Ectodermal cell (in vitro differentiated cells): ENCODE measurements around the gene BMP5.

Experiments
- H3K27ac ChIP-seq: 2 replicates; pipeline ENCODE4 v1.7.0; 2013; ENCODE audit warnings: mild to moderate bottlenecking, low read depth, low read length; ENCODE audit not compliant: insufficient read depth, poor library complexity, severe bottlenecking
- H3K27me3 ChIP-seq: 2 replicates; pipeline ENCODE4 v1.7.0; 2013; ENCODE audit warnings: mild to moderate bottlenecking, low read length; ENCODE audit not compliant: insufficient read depth, control insufficient read depth, poor library complexity, severe bottlenecking
- H3K36me3 ChIP-seq: one replicate; pipeline ENCODE4 v1.7.0; 2013; ENCODE audit warnings: low read length; ENCODE audit not compliant: control insufficient read depth, insufficient read depth
- H3K4me1 ChIP-seq: one replicate; pipeline ENCODE4 v1.7.0; 2013; ENCODE audit warnings: low read length; ENCODE audit not compliant: control insufficient read depth, insufficient read depth
- H3K4me3 ChIP-seq: 2 replicates; pipeline ENCODE4 v1.7.0; 2013; ENCODE audit warnings: low read depth, low read length, control low read depth; ENCODE audit not compliant: insufficient read depth
- H3K9me3 ChIP-seq: 2 replicates; pipeline ENCODE4 v1.7.0; 2013; ENCODE audit warnings: mild to moderate bottlenecking, low read length, moderate library complexity; ENCODE audit not compliant: control insufficient read depth
- WGBS, 2 experiments: methylation state at CpG; one replicate each; pipeline ENCODE4 v1.1.7; 2013; ENCODE audit warnings: missing lambda C conversion rate in 2 of 2; 5-methylcytosine and 5-hydroxymethylcytosine counted together

The BMP5 gene

GRCh38 chr6:55874316-55874715 lies 1.1 kb downstream of the BMP5 start:
- H3K36me3 ChIP-seq: no peaks in the 10 kb centered on the region
- no peak overlapping the region for H3K27ac ChIP-seq
- H3K27me3 ChIP-seq: no peaks in the 10 kb centered on the region
- H3K4me1 ChIP-seq: peaks cover 4% of the 10 kb centered on the region
- H3K4me3 ChIP-seq: peak overlapping the region; percentile 42
- no peaks in the 10 kb centered on the region for H3K9me3 ChIP-seq
- 76 to 85% methylated on average over 6 of the region's 6 CpGs for WGBS, 2 experiments

DNA sequence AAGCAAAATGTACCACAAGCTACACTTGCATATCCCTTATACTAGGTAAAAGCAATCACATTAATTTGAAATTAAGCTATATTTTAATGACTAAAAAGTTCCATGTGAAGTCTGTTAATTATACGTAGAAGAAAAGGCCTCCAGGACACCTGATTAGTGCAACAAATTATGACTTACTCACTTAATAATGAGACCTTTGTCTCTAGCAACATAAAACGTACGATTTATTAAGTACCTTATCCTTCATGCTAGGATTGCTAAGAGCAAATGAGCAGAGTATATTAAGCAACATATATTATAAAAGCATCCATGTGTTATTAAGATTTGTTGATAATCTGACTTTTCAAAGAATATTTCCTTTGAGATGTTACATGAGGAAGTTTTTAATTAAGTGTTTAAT lies 2.5 kb downstream of the BMP5 start:
- peak overlapping the region; percentile 42 for H3K4me3 ChIP-seq
- H3K27ac ChIP-seq: no peak overlapping the region
- H3K36me3 ChIP-seq: no peaks in the 10 kb centered on the region
- 80 to 85% methylated on average over 1 to 3 of the region's 3 CpGs for WGBS, 2 experiments
- H3K9me3 ChIP-seq: no peaks in the 10 kb centered on the region
- no peaks in the 10 kb centered on the region for H3K27me3 ChIP-seq
- peaks cover 4% of the 10 kb centered on the region for H3K4me1 ChIP-seq

DNA sequence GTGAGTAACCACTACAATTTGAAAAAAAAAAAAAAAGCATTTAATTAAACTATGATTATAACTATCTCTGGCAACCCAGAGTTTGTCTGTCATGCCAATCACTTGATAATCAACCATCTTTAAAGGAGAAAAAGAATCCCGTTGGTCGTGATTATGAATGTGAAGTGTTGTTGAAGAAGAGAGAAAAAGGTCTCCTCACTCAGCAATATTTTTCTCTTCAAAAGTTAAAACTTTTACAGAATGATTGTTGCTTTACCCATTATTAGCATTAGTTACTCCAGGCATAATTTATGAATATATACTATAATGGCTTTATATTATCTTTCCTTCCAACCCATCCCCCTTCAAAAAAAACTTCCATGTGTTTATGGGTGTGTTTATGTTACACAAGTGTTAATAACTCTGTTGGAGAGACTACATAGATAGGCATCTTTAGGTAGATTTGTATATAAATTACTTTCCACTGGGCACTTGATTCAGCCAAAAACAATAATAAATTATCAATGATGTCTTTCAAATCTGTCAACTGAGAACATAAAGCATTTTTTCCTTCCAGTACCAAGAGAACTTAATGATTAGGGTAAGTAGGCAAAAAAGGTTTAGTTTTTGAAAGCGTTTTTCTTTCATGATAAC lies 5.1 kb downstream of the BMP5 start:
- Histone ChIP-seq H3K9me3 (no peaks in the 10 kb centered on the region), H3K27ac (no peak overlapping the region), H3K36me3 (no peaks in the 10 kb centered on the region), H3K27me3 (no peaks in the 10 kb centered on the region), H3K4me1 (no peaks in the 10 kb centered on the region), H3K4me3 (peak overlapping the region; percentile 14)
- no CpG with 5 or more reads among the region's 3 CpGs for WGBS, 2 experiments

DNA sequence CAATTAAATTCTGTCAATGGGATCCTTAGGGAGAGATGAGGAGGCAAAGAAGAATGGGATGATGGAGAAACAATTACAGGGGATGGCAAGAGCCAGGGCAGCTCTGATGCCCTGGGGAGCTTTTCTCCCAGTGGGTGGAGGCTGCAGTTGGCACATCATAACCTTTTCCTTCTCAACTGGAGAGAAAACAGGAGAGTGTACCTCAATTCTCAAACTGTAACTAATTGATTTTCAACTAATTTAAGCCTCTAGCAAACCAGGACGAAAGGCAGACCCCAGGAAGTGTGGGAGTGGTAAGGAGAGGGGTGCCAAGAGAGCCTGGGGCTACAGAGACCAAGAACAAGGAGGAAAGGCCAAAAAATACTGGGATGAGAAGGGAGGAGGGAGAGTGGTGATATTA lies 5.7 kb downstream of the BMP5 start:
- 40 to 42% methylated on average over 1 of the region's 1 CpG for WGBS, 2 experiments
- no peak overlapping the region for H3K4me3 ChIP-seq

DNA sequence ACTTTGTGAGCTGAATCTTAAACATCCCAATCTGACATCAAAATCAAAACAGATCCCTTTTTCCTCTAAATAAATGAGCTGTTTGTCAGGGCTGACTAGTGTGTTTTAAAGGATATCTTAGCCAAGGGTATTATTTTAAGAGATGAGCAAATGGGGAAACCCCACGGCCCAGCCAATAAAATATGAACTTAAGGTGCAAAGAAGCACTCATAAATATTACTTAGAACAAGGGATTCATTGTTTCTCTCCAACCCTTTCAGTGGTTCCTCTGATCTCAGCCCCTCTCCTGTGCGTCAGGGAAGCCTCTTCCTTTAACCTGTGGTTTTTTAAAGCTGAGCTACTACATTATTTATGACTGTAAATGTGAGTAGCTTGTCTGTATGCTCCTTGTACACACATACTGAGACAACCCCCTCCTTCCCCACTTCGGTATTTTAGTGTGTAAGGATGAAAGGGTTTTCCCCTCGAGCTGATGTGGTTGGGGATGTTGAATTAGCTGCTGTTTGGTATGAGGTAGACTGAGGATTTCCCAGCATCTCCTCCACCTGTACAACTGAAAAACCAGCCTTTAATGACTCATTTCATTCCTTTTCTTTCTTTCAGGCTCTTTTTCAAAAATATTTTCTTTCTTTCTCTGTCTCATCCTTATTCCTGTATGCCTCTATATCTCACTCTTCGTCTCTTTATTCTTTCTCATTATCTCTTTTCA lies 6.5 kb downstream of the BMP5 start:
- no peak overlapping the region for H3K4me3 ChIP-seq
- no peak overlapping the region for H3K27ac ChIP-seq
- H3K36me3 ChIP-seq: no peaks in the 10 kb centered on the region
- H3K9me3 ChIP-seq: no peaks in the 10 kb centered on the region
- H3K4me1 ChIP-seq: no peaks in the 10 kb centered on the region
- 72 to 100% methylated on average over 1 to 3 of the region's 5 CpGs for WGBS, 2 experiments
- no peaks in the 10 kb centered on the region for H3K27me3 ChIP-seq

More for the DNA sequence above, 5.7 kb downstream of the BMP5 start:
- Histone ChIP-seq H3K36me3 (no peaks in the 10 kb centered on the region), H3K9me3 (no peaks in the 10 kb centered on the region), H3K27ac (no peak overlapping the region), H3K27me3 (no peaks in the 10 kb centered on the region), H3K4me1 (no peaks in the 10 kb centered on the region)

GRCh38 chr6:55868176-55868575 lies 7.2 kb downstream of the BMP5 start:
- WGBS, 2 experiments: no CpG with 5 or more reads among the region's 1 CpG
- H3K27me3 ChIP-seq: no peaks in the 10 kb centered on the region
- no peaks in the 10 kb centered on the region for H3K9me3 ChIP-seq
- H3K36me3 ChIP-seq: no peaks in the 10 kb centered on the region
- H3K27ac ChIP-seq: no peak overlapping the region
- no peaks in the 10 kb centered on the region for H3K4me1 ChIP-seq
- no peak overlapping the region for H3K4me3 ChIP-seq

DNA sequence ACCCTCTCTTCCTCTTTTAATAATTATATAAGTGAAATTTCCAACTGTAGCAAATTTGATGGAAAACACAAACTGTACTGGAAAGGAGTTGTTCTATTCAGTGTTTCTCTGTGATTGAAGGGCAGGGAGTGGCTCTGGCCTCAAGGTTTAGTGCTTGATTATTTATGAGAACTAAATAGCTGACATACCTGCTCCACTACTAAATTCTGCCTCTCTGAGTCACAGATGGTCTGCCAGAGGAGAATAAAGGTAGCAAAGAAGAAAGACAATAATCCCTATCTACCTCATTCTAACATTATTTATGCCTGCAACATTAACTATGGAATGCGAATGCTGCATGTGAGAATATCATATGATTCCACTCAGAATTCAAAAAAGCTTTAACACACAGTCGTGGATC lies 9.3 kb downstream of the BMP5 start:
- Histone ChIP-seq H3K27ac (no peak overlapping the region), H3K36me3 (no peaks in the 10 kb centered on the region), H3K4me3 (no peak overlapping the region), H3K27me3 (no peaks in the 10 kb centered on the region), H3K4me1 (no peaks in the 10 kb centered on the region), H3K9me3 (no peaks in the 10 kb centered on the region)
- 80 to 100% methylated on average over 2 of the region's 2 CpGs for WGBS, 2 experiments

- WGBS, 2 experiments: 97 to 100% methylated on average over 3 to 7 of the region's 7 CpGs
- no peaks in the 10 kb centered on the region for H3K9me3 ChIP-seq
- H3K4me3 ChIP-seq: no peak overlapping the region
- H3K27ac ChIP-seq: no peak overlapping the region
- H3K4me1 ChIP-seq: no peaks in the 10 kb centered on the region
- H3K36me3 ChIP-seq: no peaks in the 10 kb centered on the region
- no peaks in the 10 kb centered on the region for H3K27me3 ChIP-seq
These were observed 22.1 kb downstream of the BMP5 start for GRCh38 chr6:55853008-55854001.

GRCh38 chr6:55841341-55841740 lies 34.0 kb downstream of the BMP5 start:
- Histone ChIP-seq H3K27me3 (no peaks in the 10 kb centered on the region), H3K36me3 (no peaks in the 10 kb centered on the region), H3K4me3 (no peak overlapping the region), H3K4me1 (no peaks in the 10 kb centered on the region), H3K27ac (no peak overlapping the region), H3K9me3 (no peaks in the 10 kb centered on the region)

- H3K27ac ChIP-seq: no peak overlapping the region
These were observed 36.3 kb downstream of the BMP5 start for GRCh38 chr6:55839080-55839479.

More at GRCh38 chr6:55839080-55839479, 36.3 kb downstream of the BMP5 start:
- no peaks in the 10 kb centered on the region for H3K36me3 ChIP-seq
- no peaks in the 10 kb centered on the region for H3K4me1 ChIP-seq
- H3K9me3 ChIP-seq: no peaks in the 10 kb centered on the region
- no peaks in the 10 kb centered on the region for H3K27me3 ChIP-seq
- no peak overlapping the region for H3K4me3 ChIP-seq
